Stimulated activated effector memory CD8-positive, alpha-beta T cell treated with anti-CD3 and anti-CD28 coated beads, Interleukin-12 subunit alpha, Interleukin-12 subunit beta, amount 100 ng/mL, for 72 hours (primary cell): ENCODE data around the gene MACROD2.

Experiments
- ATAC-seq: fragments of 150-1000 bp; cut with Tn5 transposase; 2 replicates; pipeline ENCODE4 v1.10.0; 2021
- DNase-seq, 2 donors: peaks; one replicate each; pipeline ENCODE4 v3.0.0; 2021 to 2022; ENCODE audit warnings: low spot score in 2 of 2
- H3K27ac Mint-ChIP-seq: one replicate; pipeline ENCODE4 v1.8.0; 2022; ENCODE audit warnings: mild to moderate bottlenecking, mixed read lengths
- H3K36me3 Mint-ChIP-seq: one replicate; pipeline ENCODE4 v1.8.0; 2022; ENCODE audit warnings: mild to moderate bottlenecking, mixed read lengths
- H3K4me1 Mint-ChIP-seq: one replicate; pipeline ENCODE4 v1.8.0; 2022; ENCODE audit warnings: mixed read lengths
- H3K4me3 Mint-ChIP-seq: one replicate; pipeline ENCODE4 v1.8.0; 2022; ENCODE audit warnings: mild to moderate bottlenecking, mixed read lengths
- H3K9me3 Mint-ChIP-seq: one replicate; pipeline ENCODE4 v1.8.0; 2022; ENCODE audit warnings: mixed read lengths

MACROD2 gene

DNA sequence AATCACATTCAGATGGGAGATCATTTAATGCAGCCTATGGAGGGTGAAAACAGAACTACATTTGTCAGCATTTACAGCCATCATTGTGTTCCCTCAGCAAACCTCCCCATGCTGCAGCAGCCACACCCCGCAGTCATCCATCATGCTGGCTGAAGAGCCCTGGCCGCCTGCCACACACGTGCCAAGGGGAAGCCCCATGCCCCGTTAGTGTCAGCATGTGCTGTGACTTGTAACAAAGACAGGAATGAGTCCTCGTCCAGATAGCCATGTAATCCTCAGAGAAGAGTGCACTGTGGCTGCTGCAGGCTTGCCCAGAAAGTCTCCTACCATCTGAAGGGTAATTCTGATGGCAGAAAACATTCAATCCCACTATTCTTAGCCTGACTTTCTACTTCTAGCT is 1480.2 kb downstream of the MACROD2 start:
- no peaks in the 10 kb centered on the region for H3K4me1 Mint-ChIP-seq
- DNase-seq (no peak), ATAC-seq (no peak)
- H3K27ac Mint-ChIP-seq = no peak overlapping the region
- no peak overlapping the region for H3K4me3 Mint-ChIP-seq
- H3K36me3 Mint-ChIP-seq = no peaks in the 10 kb centered on the region
- peaks cover 7% of the 10 kb centered on the region for H3K9me3 Mint-ChIP-seq

GRCh38 chr20:15476186-15476585 is 1480.9 kb downstream of the MACROD2 start:
- Mint-ChIP-seq H3K4me1 (no peaks in the 10 kb centered on the region), H3K36me3 (no peaks in the 10 kb centered on the region), H3K27ac (no peak overlapping the region), H3K4me3 (no peak overlapping the region), H3K9me3 (peaks cover 10% of the 10 kb centered on the region)
- ATAC-seq = no peak
- no peak for DNase-seq

- Mint-ChIP-seq H3K4me3 (no peak overlapping the region), H3K36me3 (no peaks in the 10 kb centered on the region), H3K27ac (no peak overlapping the region), H3K4me1 (no peaks in the 10 kb centered on the region), H3K9me3 (peaks cover 10% of the 10 kb centered on the region)
- ATAC-seq (no peak), DNase-seq (no peak)
These were observed 1481.5 kb downstream of the MACROD2 start for GRCh38 chr20:15476781-15477180.

- H3K4me3 Mint-ChIP-seq = no peak overlapping the region
- no peaks in the 10 kb centered on the region for H3K36me3 Mint-ChIP-seq
- peaks cover 11% of the 10 kb centered on the region for H3K9me3 Mint-ChIP-seq
- DNase-seq = no peak
- no peaks in the 10 kb centered on the region for H3K4me1 Mint-ChIP-seq
- no peak for ATAC-seq
- H3K27ac Mint-ChIP-seq = no peak overlapping the region
These were observed 1487.2 kb downstream of the MACROD2 start for GRCh38 chr20:15482525-15482924.

GRCh38 chr20:15485519-15485918 is 1490.2 kb downstream of the MACROD2 start:
- Mint-ChIP-seq H3K4me3 (no peak overlapping the region), H3K36me3 (no peaks in the 10 kb centered on the region), H3K4me1 (no peaks in the 10 kb centered on the region), H3K9me3 (peaks cover 13% of the 10 kb centered on the region), H3K27ac (no peak overlapping the region)
- ATAC-seq (no peak), DNase-seq (no peak)

DNA sequence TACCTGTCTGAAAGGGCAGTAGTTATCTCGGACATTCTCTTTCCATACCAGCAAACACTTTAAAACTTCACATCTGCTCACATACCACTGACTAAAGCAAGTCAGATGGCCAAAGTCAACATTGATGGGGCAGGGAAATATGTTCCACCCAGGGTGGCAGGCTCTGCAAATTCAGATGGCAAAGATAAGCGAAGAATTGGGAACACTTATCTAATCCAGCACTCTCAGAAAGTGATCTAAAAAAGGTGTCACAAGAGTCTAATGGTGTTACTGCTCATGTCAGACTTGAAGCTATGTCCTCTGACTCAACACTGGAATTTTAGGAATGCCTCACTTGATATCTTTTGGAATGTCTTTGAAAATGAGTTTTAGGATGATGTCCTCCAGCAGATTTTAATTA is 1491.7 kb downstream of the MACROD2 start:
- H3K9me3 Mint-ChIP-seq = peaks cover 14% of the 10 kb centered on the region
- ATAC-seq (no peak), DNase-seq (no peak)
- no peaks in the 10 kb centered on the region for H3K36me3 Mint-ChIP-seq
- H3K4me1 Mint-ChIP-seq = no peaks in the 10 kb centered on the region
- H3K27ac Mint-ChIP-seq = no peak overlapping the region
- H3K4me3 Mint-ChIP-seq = no peak overlapping the region

DNA sequence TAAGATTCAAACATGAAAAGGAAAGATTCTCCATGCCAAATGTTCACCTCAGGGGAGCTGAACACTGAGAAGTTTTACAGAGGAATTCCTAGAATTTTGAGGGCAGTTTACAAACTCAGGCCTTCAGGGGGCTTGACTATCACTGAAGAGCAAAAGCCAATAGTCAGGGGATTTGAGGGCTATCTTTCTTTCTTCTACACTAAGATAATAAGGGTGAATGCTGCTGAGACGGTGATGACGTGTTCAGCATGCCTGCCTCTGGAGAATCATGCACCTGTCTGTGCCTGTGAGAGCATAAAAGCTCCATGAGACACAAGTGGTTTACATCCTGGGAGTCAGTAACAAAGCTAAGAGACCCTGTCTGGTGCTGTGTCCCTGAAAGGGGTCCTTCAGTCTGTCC is 1492.4 kb downstream of the MACROD2 start:
- no peaks in the 10 kb centered on the region for H3K4me1 Mint-ChIP-seq
- no peak overlapping the region for H3K27ac Mint-ChIP-seq
- H3K9me3 Mint-ChIP-seq = peaks cover 17% of the 10 kb centered on the region
- no peak for ATAC-seq
- no peak overlapping the region for H3K4me3 Mint-ChIP-seq
- no peak for DNase-seq
- H3K36me3 Mint-ChIP-seq = no peaks in the 10 kb centered on the region

- H3K36me3 Mint-ChIP-seq = no peaks in the 10 kb centered on the region
- peaks cover 22% of the 10 kb centered on the region for H3K9me3 Mint-ChIP-seq
- H3K4me3 Mint-ChIP-seq = no peak overlapping the region
- ATAC-seq (no peak), DNase-seq (no peak)
- H3K27ac Mint-ChIP-seq = no peak overlapping the region
- H3K4me1 Mint-ChIP-seq = no peaks in the 10 kb centered on the region
These were observed 1496.3 kb downstream of the MACROD2 start for GRCh38 chr20:15491575-15491974.

DNA sequence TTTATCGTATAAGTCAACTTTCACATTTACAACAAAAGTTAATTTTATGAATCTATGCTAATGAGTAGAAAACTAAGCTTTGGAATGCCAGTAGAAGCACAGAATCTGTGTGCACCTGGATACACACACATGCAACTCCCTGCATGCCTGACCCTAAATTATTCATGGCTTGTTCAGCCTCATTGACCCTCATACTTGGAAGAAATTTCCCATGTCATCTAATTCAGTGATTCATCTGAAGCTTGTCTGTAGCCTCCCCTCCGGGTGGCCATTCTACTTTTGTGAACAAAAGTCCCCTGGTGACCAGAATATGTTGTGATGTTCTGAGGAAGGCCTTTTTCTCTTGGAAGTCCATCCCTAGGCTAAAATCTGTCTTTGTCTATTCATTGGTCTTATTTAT is 1499.5 kb downstream of the MACROD2 start:
- DNase-seq = no peak
- no peak for ATAC-seq
- Mint-ChIP-seq H3K9me3 (peaks cover 25% of the 10 kb centered on the region), H3K4me3 (no peak overlapping the region), H3K36me3 (no peaks in the 10 kb centered on the region), H3K27ac (no peak overlapping the region), H3K4me1 (no peaks in the 10 kb centered on the region)

GRCh38 chr20:15496501-15497039 is 1501.3 kb downstream of the MACROD2 start:
- H3K27ac Mint-ChIP-seq = no peak overlapping the region
- no peak overlapping the region for H3K4me3 Mint-ChIP-seq
- no peaks in the 10 kb centered on the region for H3K4me1 Mint-ChIP-seq
- no peaks in the 10 kb centered on the region for H3K36me3 Mint-ChIP-seq
- ATAC-seq = no peak
- DNase-seq = no peak
- peaks cover 18% of the 10 kb centered on the region for H3K9me3 Mint-ChIP-seq

GRCh38 chr20:15498926-15499325 is 1503.6 kb downstream of the MACROD2 start:
- ATAC-seq (no peak), DNase-seq (no peak)
- peaks cover 19% of the 10 kb centered on the region for H3K9me3 Mint-ChIP-seq
- no peak overlapping the region for H3K4me3 Mint-ChIP-seq
- no peaks in the 10 kb centered on the region for H3K36me3 Mint-ChIP-seq
- no peaks in the 10 kb centered on the region for H3K4me1 Mint-ChIP-seq
- no peak overlapping the region for H3K27ac Mint-ChIP-seq

DNA sequence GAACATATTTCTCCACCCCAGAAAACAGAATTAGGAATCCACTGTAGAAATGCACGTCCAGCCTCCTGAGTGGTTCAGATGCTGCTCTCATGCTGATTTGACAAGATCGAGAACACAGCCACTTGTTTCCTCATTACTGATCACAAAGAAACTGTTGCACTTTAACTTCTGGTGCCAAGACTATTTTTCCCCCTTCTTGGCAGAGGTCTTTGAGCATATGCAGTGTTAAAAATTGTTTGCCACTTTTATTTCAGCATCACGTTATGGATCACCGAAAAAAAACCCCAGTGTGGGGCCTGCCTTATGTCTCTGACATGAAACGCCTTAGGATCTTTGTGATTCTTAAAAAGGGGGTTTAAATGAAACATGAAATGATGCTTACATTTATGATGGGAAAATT is 1511.0 kb downstream of the MACROD2 start:
- Mint-ChIP-seq H3K36me3 (no peaks in the 10 kb centered on the region), H3K9me3 (peaks cover 4% of the 10 kb centered on the region), H3K27ac (no peak overlapping the region), H3K4me3 (no peak overlapping the region), H3K4me1 (no peaks in the 10 kb centered on the region)
- ATAC-seq (no peak), DNase-seq (no peak)

GRCh38 chr20:15507151-15507550 is 1511.8 kb downstream of the MACROD2 start:
- Mint-ChIP-seq H3K4me3 (no peak overlapping the region), H3K36me3 (no peaks in the 10 kb centered on the region), H3K27ac (no peak overlapping the region), H3K4me1 (no peaks in the 10 kb centered on the region), H3K9me3 (peaks cover under 1% of the 10 kb centered on the region)
- ATAC-seq (no peak), DNase-seq (no peak)

GRCh38 chr20:15511551-15511950 is 1516.2 kb downstream of the MACROD2 start:
- Mint-ChIP-seq H3K27ac (no peak overlapping the region), H3K9me3 (no peaks in the 10 kb centered on the region), H3K4me3 (no peak overlapping the region), H3K4me1 (no peaks in the 10 kb centered on the region), H3K36me3 (no peaks in the 10 kb centered on the region)
- ATAC-seq = no peak
- no peak for DNase-seq

- DNase-seq (no peak), ATAC-seq (no peak)
- peaks cover 5% of the 10 kb centered on the region for H3K9me3 Mint-ChIP-seq
- H3K27ac Mint-ChIP-seq = no peak overlapping the region
- no peaks in the 10 kb centered on the region for H3K36me3 Mint-ChIP-seq
- H3K4me3 Mint-ChIP-seq = no peak overlapping the region
- no peaks in the 10 kb centered on the region for H3K4me1 Mint-ChIP-seq
These were observed 1517.6 kb downstream of the MACROD2 start for GRCh38 chr20:15512916-15513315.

DNA sequence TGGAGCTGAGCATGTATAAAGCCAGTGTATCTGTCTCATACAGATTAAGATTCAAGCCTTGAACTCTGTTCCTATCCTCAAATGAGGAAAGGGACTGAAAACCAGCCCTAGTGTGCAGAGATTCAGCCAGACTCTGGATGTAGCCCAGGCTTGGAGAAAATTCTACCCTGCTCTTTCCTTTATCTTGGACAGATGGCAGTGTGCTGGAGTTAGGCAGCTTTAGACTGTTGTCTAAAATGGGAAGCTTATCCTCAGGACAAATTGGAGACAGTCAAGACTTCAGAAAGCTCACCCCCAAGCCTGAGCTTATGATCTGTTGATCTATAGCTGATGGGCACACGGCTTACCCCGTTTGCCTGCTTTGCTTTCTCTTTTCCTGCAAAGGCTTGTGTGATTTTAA is 1520.4 kb downstream of the MACROD2 start:
- Mint-ChIP-seq H3K36me3 (no peaks in the 10 kb centered on the region), H3K4me3 (no peak overlapping the region), H3K4me1 (no peaks in the 10 kb centered on the region), H3K27ac (no peak overlapping the region), H3K9me3 (peaks cover 13% of the 10 kb centered on the region)
- DNase-seq (no peak), ATAC-seq (no peak)

DNA sequence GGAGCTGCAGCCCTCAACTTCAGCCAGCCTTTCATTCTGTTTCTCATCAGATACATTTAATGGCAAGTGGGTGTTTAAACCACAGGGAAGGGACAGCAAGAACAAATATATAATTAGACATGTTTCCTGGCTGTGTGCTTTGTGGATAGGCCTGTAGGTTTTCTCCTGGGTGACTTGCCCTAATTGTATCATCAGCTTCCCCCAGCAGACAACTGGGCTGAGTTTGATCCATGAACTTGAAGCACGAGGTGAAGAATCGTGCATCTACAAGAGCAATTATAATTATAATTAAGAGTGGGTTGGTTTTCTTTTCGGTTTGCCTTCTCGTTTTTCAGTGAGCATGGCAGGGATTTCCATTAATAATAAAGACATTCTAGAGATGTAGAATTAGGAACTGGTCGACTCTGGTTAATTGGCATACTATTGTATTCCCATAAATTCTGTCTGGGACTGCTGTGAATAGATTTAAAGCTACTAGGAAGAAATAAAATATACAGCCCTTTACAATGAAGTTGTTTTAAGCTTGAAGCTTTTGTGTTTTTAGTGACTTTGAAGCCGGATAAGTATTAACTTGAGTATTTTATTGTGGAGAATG is 1525.7 kb downstream of the MACROD2 start:
- H3K9me3 Mint-ChIP-seq = peaks cover 16% of the 10 kb centered on the region
- ATAC-seq (no peak), DNase-seq (no peak)
- H3K36me3 Mint-ChIP-seq = no peaks in the 10 kb centered on the region
- H3K4me1 Mint-ChIP-seq = no peaks in the 10 kb centered on the region
- H3K4me3 Mint-ChIP-seq = no peak overlapping the region
- no peak overlapping the region for H3K27ac Mint-ChIP-seq
